Right renal pelvis (tissue), 4 donors: ENCODE results near the gene HSF2BP. TPM values are rescaled to one million over a fixed set of nuclear protein-coding genes. Genes with fewer than 3 reads are reported as not detected.
"Not testable (repeated sequence)": the region's sequence is repeated elsewhere in the genome, so short reads cannot be mapped to it uniquely, and the experiment has no call there.

ENCODE experiments used
- DNase-seq, 4 donors: peaks; one replicate each; pipeline ENCODE4 v3.0.0-alpha.2; 2013; ENCODE audit warnings: low read depth in 4 of 4, low spot score in 3 of 4, missing footprints in 1 of 4
- polyA plus RNA-seq, 4 donors: library from polyadenylated mRNA; unstranded; fragments of 120-200 nt; gene quantifications; one replicate each; pipeline ENCODE4 v1.2.1, GENCODE V29; 2013; ENCODE audit not compliant: insufficient read length in 4 of 4

The HSF2BP gene
- polyA plus RNA-seq, 4 donors = 1.9 to 2.4 (median 2.2) TPM

GRCh38 chr21:43570195-43570594, 89.1 kb downstream of the HSF2BP start:
- not testable (repeated sequence) for DNase-seq

- DNase-seq = not testable (repeated sequence)
Measured at GRCh38 chr21:43562451-43562850, 96.8 kb downstream of the HSF2BP start.

- DNase-seq = not testable (repeated sequence)
Measured at GRCh38 chr21:43540561-43540960, 118.7 kb downstream of the HSF2BP start.

GRCh38 chr21:43522495-43523131, 136.7 kb downstream of the HSF2BP start:
- not testable (repeated sequence) for DNase-seq

GRCh38 chr21:43517701-43518100, 141.6 kb downstream of the HSF2BP start:
- DNase-seq = not testable (repeated sequence)

- not testable (repeated sequence) for DNase-seq
Measured at GRCh38 chr21:43516860-43517627, 142.2 kb downstream of the HSF2BP start.

GRCh38 chr21:43516295-43516847, 142.9 kb downstream of the HSF2BP start:
- not testable (repeated sequence) for DNase-seq

- DNase-seq = not testable (repeated sequence)
Measured at GRCh38 chr21:43514834-43515233, 144.5 kb downstream of the HSF2BP start.

- not testable (repeated sequence) for DNase-seq
Measured at GRCh38 chr21:43513023-43513422, 146.3 kb downstream of the HSF2BP start.

GRCh38 chr21:43511209-43511608, 148.1 kb downstream of the HSF2BP start:
- not testable (repeated sequence) for DNase-seq

GRCh38 chr21:43510669-43511068, 148.6 kb downstream of the HSF2BP start:
- not testable (repeated sequence) for DNase-seq

GRCh38 chr21:43503892-43504291, 155.4 kb downstream of the HSF2BP start:
- DNase-seq = not testable (repeated sequence)

GRCh38 chr21:43503075-43503750, 156.1 kb downstream of the HSF2BP start:
- DNase-seq = not testable (repeated sequence)

GRCh38 chr21:43502407-43503071, 156.7 kb downstream of the HSF2BP start:
- DNase-seq = not testable (repeated sequence)

- DNase-seq = not testable (repeated sequence)
Measured at GRCh38 chr21:43498924-43499323, 160.4 kb downstream of the HSF2BP start.

GRCh38 chr21:43498065-43498464, 161.2 kb downstream of the HSF2BP start:
- DNase-seq = not testable (repeated sequence)

- DNase-seq = not testable (repeated sequence)
Measured at GRCh38 chr21:43494279-43495012, 164.8 kb downstream of the HSF2BP start.

- DNase-seq = not testable (repeated sequence)
Measured at GRCh38 chr21:43493471-43493870, 165.8 kb downstream of the HSF2BP start.

GRCh38 chr21:43488235-43488634, 171.1 kb downstream of the HSF2BP start:
- not testable (repeated sequence) for DNase-seq

GRCh38 chr21:43486051-43486450, 173.2 kb downstream of the HSF2BP start:
- DNase-seq = not testable (repeated sequence)
